Measurements from ENCODE around the gene FGFR2.

DNA sequence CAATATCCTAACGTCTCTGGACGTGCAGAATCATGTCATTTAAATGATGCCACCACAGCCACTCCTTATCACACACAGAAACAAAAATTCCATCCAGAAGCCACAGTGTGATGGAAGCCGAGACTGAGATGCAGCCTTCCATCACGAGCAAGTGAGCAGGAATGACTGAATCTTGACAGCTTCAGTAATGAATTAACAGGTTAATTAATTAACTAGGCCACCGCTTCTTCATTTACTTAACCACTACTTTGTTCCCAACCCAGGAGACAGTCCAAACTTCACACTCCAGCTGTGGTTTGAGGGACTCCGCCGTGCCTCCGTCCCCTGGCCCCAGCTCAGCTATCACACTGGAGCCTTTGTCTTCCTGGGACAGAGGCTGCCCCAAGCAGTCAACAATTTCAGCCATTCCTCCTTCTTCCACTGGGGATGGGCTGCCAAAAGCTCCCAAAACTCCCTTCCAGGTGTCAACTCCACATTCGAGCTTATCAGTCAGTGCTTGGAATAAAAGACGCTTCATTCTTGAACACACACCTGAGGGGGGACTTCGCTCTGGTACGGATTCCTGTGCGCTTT, 65.9 kb downstream of the FGFR2 start:
- TF ChIP-seq POLR2AphosphoS5 (IDR thresholded peaks at IDR 0.05) (no peak), EP300 (IDR thresholded peaks at IDR 0.05) (no peak)
- TF ChIP-seq, protein P1, sequence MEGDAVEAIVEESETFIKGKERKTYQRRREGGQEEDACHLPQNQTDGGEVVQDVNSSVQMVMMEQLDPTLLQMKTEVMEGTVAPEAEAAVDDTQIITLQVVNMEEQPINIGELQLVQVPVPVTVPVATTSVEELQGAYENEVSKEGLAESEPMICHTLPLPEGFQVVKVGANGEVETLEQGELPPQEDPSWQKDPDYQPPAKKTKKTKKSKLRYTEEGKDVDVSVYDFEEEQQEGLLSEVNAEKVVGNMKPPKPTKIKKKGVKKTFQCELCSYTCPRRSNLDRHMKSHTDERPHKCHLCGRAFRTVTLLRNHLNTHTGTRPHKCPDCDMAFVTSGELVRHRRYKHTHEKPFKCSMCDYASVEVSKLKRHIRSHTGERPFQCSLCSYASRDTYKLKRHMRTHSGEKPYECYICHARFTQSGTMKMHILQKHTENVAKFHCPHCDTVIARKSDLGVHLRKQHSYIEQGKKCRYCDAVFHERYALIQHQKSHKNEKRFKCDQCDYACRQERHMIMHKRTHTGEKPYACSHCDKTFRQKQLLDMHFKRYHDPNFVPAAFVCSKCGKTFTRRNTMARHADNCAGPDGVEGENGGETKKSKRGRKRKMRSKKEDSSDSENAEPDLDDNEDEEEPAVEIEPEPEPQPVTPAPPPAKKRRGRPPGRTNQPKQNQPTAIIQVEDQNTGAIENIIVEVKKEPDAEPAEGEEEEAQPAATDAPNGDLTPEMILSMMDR (IDR thresholded peaks at IDR 0.05) = no peak
